Nephron (organoid): Measurements from ENCODE around the gene MSI2.

ENCODE experiments used
- H3K27ac Mint-ChIP-seq, 3 experiments: 2 replicates each; pipeline ENCODE4 v1.8.0; 2020; ENCODE audit warnings: mixed read lengths in 3 of 3, mild to moderate bottlenecking in 2 of 3, moderate library complexity in 1 of 3
- H3K27me3 Mint-ChIP-seq: 2 replicates; pipeline ENCODE4 v1.8.0; 2021; ENCODE audit warnings: low read depth, mild to moderate bottlenecking, moderate library complexity, mixed read lengths
- H3K36me3 Mint-ChIP-seq: 2 replicates; pipeline ENCODE4 v1.8.0; 2020; ENCODE audit warnings: low read depth, mixed read lengths
- H3K4me1 Mint-ChIP-seq: 2 replicates; pipeline ENCODE4 v1.8.0; 2020; ENCODE audit warnings: mixed read lengths
- H3K4me3 Mint-ChIP-seq, 3 experiments: 2 replicates each; pipeline ENCODE4 v1.8.0; 2020; ENCODE audit warnings: mild to moderate bottlenecking in 3 of 3, mixed read lengths in 3 of 3, moderate library complexity in 2 of 3
- H3K9me3 Mint-ChIP-seq: 2 replicates; pipeline ENCODE4 v1.8.0; 2020; ENCODE audit warnings: mixed read lengths
- TF ChIP-seq, protein P1 (sequence below), 3 experiments: fragments of 200-600 bp; sonication (generic); IDR thresholded peaks; one replicate each; pipeline ENCODE4 v1.5.0; 2021; ENCODE audit warnings: antibody characterized with exemption in 3 of 3; ENCODE audit not compliant: unreplicated experiment in 3 of 3

The MSI2 gene

DNA sequence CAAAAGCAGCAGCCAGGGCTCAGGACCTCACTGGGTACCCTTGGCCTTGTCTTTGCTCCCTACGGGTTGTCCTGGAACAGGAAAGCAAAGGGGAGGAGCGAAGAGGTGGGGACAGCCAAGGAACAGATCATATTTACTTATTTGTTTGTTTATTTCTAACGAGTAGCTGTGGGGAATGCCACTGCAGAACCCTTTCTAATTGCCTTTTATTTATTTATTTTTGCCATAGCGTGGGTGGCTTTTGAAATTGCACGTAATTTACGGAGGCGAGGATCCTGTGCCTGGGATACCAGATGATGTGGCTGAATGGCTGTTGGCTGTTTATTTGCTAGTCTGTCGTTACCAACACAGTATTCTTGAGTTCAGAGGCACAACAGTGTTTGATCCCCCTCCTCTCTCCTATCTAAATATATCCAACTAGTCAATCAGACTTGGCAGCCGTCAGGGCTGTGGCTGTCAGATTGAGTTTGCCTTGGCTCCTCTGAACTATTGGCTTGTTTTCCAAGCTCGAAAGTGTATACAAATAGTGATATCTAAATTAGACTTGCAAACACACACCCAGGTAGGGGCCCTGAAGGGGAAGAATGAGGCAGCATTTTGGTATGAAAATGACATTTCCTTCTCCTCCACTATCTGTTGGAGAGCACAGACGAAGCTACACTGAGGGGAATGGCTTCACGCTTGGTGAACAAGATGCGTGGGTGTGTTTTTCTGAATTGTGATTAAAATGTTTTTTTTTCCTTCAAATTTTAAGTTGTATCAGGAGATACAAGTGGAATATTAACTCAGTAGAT, 110.4 kb downstream of the MSI2 start:
- Mint-ChIP-seq H3K4me1 (peaks cover 40% of the 10 kb centered on the region), H3K4me3 (peak overlapping the region in 2 of 3 experiments; percentile 7 to 24), H3K36me3 (peaks cover 4% of the 10 kb centered on the region), H3K27ac (peak overlapping the region; percentile 70 to 94 (median 84)), H3K27me3 (peaks cover 5% of the 10 kb centered on the region), H3K9me3 (no peaks in the 10 kb centered on the region)
- TF ChIP-seq, protein P1, sequence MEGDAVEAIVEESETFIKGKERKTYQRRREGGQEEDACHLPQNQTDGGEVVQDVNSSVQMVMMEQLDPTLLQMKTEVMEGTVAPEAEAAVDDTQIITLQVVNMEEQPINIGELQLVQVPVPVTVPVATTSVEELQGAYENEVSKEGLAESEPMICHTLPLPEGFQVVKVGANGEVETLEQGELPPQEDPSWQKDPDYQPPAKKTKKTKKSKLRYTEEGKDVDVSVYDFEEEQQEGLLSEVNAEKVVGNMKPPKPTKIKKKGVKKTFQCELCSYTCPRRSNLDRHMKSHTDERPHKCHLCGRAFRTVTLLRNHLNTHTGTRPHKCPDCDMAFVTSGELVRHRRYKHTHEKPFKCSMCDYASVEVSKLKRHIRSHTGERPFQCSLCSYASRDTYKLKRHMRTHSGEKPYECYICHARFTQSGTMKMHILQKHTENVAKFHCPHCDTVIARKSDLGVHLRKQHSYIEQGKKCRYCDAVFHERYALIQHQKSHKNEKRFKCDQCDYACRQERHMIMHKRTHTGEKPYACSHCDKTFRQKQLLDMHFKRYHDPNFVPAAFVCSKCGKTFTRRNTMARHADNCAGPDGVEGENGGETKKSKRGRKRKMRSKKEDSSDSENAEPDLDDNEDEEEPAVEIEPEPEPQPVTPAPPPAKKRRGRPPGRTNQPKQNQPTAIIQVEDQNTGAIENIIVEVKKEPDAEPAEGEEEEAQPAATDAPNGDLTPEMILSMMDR (IDR thresholded peaks at IDR 0.05; ENCODE audit: unreplicated experiment in 3 of 3) = no peak

DNA sequence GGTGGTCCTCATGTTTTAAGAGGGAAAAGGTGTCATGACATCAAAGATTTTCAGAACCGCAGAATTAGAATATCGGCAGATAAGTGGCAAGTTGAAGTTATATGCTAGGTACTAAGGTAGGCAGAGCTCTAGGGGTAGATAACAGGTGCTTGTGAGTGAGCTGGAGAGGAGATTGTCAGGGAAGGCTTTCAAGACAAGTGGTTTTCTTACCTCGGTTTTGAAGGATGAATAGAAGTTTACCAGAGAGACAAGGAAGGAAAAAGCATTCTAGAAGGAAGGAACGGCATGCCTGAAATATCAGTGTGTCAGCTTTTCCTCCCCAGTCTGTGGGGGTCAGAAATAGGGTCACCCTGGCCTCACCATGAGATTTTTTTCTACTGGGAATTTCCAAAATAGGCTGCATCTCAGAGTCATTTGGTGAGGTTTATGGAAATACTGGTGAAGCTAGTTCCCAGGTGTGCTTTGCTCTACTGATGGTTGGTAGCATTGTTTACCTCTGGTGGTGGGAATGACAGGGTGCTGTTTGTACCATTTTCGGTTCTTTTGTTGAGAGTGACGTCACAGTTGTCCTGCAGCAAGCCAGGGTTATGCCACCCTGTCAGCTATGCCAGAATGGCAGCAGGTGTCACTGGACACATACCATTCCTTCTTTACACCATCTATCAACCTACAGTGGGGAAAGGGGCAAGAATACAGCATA, 112.5 kb downstream of the MSI2 start:
- TF ChIP-seq, protein P1 (IDR thresholded peaks at IDR 0.05; ENCODE audit: unreplicated experiment in 3 of 3) = no peak
- no peak overlapping the region for H3K4me3 Mint-ChIP-seq
- peaks cover 5% of the 10 kb centered on the region for H3K27me3 Mint-ChIP-seq
- H3K9me3 Mint-ChIP-seq = peaks cover 6% of the 10 kb centered on the region
- H3K4me1 Mint-ChIP-seq = peaks cover 40% of the 10 kb centered on the region
- peak overlapping the region; percentile 89 to 98 (median 94) for H3K27ac Mint-ChIP-seq
- H3K36me3 Mint-ChIP-seq = peaks cover 17% of the 10 kb centered on the region

DNA sequence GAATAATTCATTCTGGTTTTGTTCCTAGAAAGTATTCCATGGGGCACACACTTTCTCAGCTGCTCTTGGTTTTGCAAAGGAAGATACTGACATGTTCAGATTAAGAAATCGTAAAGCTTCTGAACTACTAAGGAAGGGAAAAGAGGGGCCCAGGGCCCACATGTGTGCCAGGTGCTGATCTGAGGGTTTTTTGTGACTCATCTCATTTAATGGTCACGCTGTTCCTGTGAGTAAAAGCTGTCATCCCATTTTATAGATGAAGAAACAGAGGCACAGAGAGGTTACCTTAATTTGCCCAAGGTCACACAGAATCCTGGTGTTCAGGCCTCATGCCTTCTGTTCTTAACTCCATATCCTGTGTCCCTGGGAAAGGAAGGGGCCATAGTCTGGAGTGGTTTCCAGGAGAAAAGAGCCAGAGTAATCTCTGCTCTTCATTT, 113.2 kb downstream of the MSI2 start:
- Mint-ChIP-seq H3K4me1 (peaks cover 35% of the 10 kb centered on the region), H3K27ac (peak overlapping the region; percentile 89 to 98 (median 94)), H3K27me3 (peaks cover 5% of the 10 kb centered on the region), H3K9me3 (peaks cover 8% of the 10 kb centered on the region), H3K36me3 (peaks cover 20% of the 10 kb centered on the region), H3K4me3 (no peak overlapping the region)
- TF ChIP-seq, protein P1 (IDR thresholded peaks at IDR 0.05; ENCODE audit: unreplicated experiment in 3 of 3) = no peak

DNA sequence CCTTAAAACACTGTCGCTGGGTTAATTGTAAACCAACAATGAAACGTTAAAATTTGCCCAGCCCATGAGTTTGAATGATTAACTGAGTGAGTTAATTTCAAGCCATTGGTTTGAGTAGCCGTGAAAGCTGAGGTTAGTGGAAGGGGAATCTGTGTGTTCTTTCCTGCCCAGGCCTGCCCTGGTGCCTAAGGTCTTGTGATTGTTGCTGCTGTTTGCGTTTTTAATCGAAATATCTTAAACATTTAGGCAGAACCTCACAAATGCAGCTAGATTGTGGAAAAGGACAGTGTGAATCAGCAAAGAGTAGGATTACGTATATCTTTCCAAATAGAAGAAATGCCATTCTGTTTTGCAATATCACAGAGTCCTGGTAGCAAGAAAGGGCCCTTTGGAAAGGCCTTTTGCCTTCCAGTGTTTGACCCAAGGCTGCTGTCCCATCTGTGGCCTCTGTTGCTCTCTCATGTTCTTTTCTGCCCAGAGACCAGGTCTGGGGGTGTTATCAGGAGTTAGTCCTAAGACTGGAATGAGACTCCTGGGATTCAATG, 113.8 kb downstream of the MSI2 start:
- Mint-ChIP-seq H3K36me3 (peaks cover 24% of the 10 kb centered on the region), H3K9me3 (peaks cover 10% of the 10 kb centered on the region), H3K27me3 (peaks cover 5% of the 10 kb centered on the region), H3K4me1 (peaks cover 34% of the 10 kb centered on the region), H3K4me3 (no peak overlapping the region), H3K27ac (peak overlapping the region; percentile 89 to 98 (median 94))
- TF ChIP-seq, protein P1 (IDR thresholded peaks at IDR 0.05; ENCODE audit: unreplicated experiment in 3 of 3) = no peak

DNA sequence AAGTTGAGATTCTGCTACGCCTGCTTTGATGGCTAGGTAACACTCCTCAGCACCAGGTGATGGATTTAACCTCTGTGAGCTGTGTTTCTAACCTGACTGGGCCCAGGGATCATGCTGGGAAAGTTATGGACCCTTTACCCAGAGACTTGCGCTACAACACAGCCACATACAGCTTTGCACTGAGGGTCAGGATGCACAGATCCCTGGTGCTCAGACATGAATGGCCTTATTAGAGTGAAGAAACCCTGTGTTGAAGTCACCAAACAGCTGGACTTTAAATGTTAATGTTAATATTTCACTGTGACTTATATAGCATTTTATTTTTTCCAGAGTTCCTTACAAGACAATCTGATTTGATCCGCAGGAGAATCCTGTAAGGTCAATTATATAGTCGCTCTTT, 114.3 kb downstream of the MSI2 start:
- TF ChIP-seq, protein P1 (IDR thresholded peaks at IDR 0.05; ENCODE audit: unreplicated experiment in 3 of 3) = no peak
- peak overlapping the region; percentile 89 to 98 (median 94) for H3K27ac Mint-ChIP-seq
- H3K4me3 Mint-ChIP-seq = no peak overlapping the region
- peaks cover 29% of the 10 kb centered on the region for H3K36me3 Mint-ChIP-seq
- peaks cover 34% of the 10 kb centered on the region for H3K4me1 Mint-ChIP-seq
- peaks cover 1% of the 10 kb centered on the region for H3K27me3 Mint-ChIP-seq
- H3K9me3 Mint-ChIP-seq = peaks cover 10% of the 10 kb centered on the region
